G401 (cell line): ENCODE data around the gene ADAMTSL5. TPM values are rescaled to one million over a fixed set of nuclear protein-coding genes. Genes with fewer than 3 reads are reported as not detected.
"Not testable (repeated sequence)": the region's sequence is repeated elsewhere in the genome, so short reads cannot be mapped to it uniquely, and the experiment has no call there.

Experiments used
- DNase-seq: peaks from one replicate; pipeline ENCODE4 v3.0.0-alpha.2; 2015; ENCODE audit warnings: low spot score
- in situ Hi-C: cut with HindIII; loops from 2 replicates; pipeline ENCODE4 v1.10.0; 2016; ENCODE audit warnings: low sequenced_read_pairs, mixed read lengths
- total RNA-seq: library from RNA; depleted of rRNA; stranded (reverse); fragments of >200 nt; shearing (Covaris generic); gene quantifications from 2 replicates; pipeline ENCODE4 v1.2.3, GENCODE V29; 2014

The ADAMTSL5 gene
- total RNA-seq, 1 experiment from 2014 or later: 2.1 TPM

DNA sequence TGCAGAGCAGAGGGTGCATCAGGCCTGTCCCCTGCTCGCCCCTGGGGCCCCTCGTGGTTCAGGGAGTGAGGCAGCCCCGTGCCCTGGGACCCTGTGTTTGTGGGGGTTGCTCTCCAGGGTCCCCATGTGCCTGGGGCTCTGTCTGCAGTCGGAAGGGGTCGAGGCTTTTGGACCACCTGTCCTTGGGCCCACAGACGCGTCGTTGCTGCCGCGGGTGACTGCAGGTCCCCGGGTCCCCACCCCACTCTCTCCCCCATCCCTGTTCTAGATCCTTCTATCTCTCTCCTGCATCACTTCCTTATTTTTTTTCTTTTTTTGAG lies 24.6 kb downstream of the ADAMTSL5 start:
- in situ Hi-C loops: no loop called here
- DNase-seq: no peak

DNA sequence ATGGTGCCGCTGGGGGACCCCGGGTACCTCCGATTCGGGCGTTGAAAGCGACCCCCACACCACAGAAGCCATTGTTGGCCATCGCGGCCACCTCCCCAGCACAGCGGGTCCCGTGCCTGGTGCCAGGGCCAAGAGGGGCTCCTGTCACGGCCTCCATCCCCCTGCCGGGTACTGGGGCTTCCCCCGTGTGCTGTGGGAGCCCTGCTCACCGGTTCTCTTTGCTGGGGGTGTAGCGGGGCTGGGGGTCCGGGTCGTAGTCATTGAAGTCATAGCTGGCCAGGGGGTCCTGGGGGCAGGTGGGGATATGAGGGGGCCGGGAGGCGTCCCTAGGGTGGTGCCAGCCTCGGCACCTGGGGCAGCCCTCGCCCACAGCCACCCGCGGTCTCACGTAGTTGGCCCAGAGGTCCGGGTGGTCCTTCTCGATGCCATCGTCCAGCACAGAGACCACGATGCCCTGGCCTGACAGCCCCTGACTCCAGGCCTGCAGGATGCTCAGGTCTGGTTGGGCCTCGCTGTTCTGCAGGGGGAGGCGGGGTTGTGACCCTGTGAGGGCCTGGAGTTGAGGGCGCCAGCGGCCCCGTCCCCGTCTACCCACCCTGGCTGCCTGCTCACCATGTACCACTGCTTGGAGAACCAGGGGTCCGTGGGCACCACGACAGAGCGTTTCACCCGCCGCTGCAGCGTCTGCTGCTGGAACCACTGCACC lies 25.1 kb downstream of the ADAMTSL5 start:
- in situ Hi-C loops: no loop called here

DNA sequence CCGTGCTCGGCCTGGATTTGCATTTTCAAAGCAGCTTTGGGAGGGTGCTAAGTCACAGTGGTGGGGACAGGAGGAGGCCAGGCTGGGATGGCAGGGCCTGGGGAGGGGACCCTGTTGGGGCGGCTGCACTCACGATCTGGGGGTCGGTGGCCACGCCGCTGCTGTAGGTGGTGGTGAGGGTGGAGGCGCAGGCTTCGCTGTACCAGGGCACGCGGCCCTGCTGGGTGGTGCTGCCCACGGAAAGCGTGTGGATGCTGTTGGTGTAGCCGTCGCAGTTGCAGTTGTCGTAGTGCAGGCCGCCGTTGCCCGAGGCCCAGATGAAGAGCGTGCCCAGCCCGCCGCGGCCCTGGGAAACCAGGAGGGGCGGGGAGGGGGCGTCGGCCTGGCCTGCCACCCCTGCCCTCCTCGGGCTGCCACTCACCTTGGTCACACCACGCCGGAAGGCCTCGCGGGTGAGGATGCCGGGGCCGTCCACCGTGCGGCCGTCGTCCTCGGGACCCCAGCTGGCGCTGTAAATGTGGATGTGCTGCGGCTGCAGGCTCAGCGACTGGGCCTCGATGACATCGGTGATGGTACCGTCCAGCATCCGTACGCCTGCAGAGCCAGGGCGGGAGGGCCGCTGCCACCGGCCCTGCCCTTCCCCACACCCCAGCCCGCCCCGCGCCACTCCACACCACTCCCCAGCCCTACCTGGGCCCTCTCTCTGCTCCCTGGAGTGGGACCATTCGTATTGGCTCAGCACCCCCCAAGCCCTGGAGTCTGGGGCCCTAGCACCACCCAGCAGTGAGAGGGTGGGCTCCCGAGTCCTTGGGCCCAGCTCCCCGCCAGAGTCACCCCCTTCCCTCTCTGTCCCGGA lies 25.9 kb downstream of the ADAMTSL5 start:
- DNase-seq: no peak
- in situ Hi-C loops: no loop called here

More for the DNA sequence above, 25.1 kb downstream of the ADAMTSL5 start:
- no peak for DNase-seq

DNA sequence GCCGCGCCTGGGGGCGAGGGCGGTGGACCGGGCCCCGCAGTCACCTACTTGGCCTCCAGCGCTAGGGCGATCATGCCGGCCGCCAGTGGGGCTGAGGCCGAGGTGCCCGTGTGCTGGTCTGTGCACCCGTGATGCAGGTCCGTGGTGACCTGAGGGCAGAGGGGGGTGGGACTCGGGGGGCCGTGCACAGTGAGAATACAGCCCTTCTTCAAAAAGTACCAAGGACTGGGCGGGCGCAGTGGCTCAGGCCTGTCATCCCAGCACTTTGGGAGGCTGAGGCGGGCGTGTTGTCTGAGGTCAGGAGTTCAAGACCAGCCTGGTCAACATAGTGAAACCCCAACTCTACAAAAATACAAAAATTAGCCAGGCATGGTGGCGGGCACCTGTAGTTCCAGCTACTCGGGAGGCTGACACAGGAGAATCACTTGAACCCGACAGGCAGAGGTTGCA lies 28.8 kb downstream of the ADAMTSL5 start:
- in situ Hi-C loops: no loop called here
- no peak for DNase-seq

DNA sequence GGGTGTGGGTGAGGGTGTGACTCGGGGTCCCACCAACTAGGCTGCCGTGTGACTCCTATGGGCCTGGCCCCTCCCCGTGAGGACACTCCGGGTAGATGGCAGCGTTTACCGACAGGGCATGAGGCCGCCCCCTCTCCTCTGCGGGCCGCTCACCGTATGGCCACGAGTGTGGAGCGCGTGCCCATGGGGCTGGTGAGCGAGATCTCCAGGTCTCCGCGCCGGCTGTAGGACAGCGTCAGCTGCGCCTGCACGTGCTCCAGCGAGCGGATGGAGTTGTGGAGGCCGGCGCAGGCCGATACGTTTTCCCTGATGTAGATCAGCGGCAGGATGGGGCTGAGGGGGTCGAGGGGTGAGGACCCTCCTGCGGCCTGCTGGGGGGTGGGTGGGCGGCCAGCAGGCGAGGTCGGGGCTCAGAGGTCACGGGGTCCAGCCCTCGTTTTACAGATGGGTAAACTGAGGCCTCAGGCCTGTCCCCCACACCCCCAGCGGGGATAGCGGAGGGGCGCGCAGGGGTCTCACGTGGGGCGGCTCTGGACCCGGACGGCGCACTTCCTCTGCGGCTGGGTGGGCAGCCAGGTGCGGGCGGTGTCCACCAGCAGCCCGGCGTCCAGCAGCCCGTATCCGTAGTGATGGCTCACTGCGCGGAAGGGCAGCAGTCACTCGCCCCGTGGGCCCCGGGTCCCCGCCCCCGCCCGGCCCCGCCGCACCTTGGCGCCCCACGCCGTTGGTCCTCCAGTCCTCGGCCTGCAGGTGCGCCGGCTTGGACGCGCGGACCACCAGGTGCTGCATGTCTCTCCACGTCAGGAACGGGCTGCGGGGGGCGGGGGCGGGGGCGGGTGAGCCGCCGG lies 29.5 kb downstream of the ADAMTSL5 start:
- DNase-seq: no peak
- in situ Hi-C loops: no loop called here

DNA sequence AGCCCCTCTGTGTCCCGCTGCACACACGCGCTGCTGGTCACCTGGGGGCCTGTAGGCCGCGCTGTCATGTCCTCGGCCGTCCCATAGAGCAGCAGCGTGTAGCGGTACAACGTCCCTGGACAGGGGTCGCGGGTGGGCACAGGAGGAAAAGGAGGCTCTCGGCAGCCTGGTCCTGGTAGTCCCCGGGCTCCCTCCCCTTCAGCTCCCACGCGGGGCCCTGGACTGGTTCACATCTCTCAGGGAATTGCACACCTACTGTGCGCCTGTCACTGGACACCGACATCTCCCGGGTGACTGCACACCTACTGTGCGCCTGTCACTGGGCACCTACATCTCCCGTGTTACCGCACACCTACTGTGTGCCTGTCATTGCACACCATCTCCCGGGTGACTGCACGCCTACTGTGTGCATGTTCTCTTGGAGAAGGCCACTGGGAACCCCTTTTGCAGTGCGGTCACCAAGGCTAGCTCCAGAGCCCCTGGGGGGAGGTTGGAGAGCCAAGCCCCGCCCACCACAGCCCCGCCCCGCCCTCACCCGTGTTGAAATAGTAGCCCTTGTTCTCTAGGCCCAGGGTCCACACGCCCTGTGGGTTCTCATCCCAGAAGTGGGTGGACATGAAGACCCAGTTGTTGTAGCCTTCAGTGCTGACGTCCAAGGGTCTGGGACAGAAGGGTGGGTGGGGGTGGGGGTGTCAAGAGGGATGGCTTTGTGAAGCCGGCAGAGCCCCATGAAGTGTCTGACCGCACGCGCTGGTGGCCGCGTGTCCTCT lies 30.3 kb downstream of the ADAMTSL5 start:
- in situ Hi-C loops: no loop called here
- no peak for DNase-seq

DNA sequence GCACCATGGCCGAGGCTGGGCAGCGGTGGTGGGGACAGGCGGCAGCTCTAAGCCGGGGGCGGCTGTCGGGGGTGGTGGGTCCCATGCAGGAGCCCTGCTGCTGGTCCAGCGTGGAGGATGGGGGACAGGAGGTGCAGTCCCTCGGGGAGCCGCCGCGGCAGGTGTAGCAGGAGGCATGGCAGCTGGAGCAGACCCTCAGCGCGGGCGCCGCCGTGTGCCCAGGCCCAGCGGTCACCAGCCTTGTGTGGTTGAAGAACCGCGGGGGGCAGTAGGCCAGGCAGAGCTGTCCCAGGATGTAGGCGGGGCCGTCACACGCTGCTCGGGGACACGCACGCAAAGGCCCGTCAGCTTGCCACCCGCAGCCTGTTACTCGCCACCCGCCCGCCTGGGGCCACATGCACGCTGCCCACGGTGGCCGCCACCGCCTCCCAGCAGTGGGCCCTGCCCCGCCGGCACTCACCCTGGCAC lies 30.9 kb downstream of the ADAMTSL5 start:
- in situ Hi-C loops: no loop called here
- no peak for DNase-seq

DNA sequence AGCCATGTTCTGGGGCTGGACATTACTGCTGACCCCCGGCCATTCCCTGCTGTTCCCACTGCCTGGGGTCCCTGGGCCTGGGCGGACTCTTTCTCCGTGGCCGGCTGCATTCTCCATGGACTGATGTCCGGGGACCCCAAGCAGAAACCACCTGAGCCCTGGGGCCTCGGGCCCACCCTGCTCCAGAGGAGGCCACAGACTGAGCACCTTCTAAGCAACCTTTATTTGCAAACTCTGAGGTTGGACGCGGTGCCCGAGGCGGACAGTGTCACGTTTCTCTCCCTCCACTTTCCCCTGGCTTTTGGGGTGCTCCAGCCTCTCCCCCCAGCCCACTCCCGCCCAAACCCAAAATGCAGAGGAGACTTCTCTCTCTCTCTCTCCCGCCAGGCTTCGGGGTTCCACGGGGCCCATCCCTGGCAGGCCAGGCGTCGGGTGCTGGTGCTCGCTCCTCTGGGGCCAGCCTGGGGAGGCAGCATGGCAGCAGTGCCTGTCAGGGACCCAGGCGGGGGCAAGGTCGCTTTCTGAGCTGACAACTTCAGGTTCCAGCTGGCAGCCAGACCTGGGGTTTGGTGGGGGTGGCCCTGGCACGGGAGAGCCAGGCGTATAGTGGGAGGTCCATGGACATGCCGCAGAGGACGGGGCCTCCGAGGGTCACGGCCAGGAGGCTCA lies 31.5 kb downstream of the ADAMTSL5 start:
- in situ Hi-C loops: no loop called here
- DNase-seq: no peak

DNA sequence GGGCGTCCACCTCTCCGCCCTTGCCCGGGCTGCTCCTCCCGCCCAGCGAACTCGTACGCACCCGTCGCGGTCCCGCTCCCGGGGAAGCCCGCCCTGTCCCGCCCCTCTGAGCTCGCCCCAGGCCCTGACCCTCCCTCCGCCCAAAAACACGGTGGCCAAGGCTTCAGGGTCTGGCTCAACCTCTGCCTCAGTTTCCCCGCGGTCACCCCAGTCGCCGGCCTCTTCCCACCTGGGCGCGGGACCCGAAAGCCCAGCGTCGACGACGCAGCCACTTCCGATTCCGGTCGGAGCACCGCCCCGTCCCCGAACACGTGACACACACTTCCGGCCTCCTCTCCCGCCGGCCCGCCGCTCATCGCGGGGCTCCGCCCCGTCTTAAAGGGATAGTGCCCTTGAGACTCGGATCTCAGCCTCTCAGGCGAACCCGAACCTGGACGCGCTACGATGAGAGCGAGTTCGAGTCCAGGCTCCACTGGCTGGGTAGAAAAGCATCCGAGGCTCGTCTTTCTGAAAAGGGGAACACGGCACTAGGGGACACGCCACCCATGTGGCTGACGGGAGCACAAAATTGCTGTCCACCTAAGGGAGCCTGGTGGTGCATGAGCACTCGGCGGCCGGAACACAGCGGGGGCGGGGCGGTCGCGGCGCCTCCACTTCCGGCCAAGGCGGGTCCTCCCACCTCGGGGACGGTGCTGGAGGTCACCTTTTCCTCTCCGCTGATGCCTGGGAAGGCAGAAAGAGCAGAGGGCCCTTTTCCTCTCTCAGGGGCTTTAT lies 33.7 kb downstream of the ADAMTSL5 start, which contains the start of gene C19orf25:
Gene C19orf25, minus strand, starts transcription at position 282 of the 774 bp plus-strand sequence. CDS start 312 bp downstream, outside the sequence.
- DNase-seq: peak; percentile 94
- in situ Hi-C loops: no loop called here

DNA sequence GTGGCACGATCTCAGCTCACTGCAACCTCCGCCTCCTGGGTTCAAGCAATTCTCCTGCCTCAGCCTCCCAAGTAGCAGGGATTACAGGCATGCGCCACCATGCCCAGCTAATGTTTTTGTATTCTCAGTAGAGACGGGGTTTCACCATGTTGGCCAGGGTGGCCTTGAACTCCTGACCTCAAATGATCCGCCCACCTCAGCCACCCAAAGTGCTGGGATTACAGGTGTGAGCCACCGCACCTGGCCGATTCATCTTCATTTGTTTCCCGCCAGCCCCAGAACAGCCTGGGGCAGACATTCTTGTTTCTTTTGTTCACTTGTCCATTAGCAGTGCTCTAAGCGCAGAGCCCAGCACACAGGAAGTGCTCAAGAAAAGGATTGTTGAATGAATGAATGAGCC lies 35.8 kb downstream of the ADAMTSL5 start:
- DNase-seq, in situ Hi-C loops: not testable (repeated sequence)

DNA sequence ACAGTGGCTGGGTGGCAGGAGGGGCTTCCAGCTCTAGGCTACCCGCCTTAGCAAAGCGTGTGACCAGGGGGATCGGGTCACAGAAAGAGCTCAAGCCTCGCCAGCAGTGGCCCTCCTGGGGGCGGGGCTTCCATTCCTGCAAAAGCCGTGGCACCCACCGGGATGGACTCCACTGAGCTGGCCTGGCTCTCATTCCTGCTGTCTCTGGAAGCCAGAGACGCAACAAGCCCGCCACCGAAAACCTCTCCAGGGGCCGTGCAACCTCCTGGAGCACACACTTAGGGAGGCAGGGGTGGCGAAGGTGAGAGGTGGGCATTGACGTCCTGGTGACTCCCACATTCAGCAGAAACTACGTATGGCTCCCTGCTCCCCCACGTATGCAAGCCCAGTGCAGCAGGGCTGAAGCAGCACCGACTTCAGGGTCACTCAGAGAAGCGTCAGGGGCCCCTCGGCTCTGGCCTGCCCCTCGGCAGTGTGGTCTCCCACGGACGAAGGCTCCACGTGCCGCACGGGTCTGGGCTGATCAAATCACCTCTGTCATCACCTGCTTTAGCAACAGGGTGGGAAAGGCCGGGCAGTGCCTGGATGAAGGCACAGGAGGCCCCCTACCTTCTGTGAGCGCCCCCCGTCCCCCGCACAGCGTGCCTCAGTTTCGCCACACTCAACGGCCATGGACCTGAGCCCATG lies 36.9 kb downstream of the ADAMTSL5 start:
- DNase-seq: no peak

DNA sequence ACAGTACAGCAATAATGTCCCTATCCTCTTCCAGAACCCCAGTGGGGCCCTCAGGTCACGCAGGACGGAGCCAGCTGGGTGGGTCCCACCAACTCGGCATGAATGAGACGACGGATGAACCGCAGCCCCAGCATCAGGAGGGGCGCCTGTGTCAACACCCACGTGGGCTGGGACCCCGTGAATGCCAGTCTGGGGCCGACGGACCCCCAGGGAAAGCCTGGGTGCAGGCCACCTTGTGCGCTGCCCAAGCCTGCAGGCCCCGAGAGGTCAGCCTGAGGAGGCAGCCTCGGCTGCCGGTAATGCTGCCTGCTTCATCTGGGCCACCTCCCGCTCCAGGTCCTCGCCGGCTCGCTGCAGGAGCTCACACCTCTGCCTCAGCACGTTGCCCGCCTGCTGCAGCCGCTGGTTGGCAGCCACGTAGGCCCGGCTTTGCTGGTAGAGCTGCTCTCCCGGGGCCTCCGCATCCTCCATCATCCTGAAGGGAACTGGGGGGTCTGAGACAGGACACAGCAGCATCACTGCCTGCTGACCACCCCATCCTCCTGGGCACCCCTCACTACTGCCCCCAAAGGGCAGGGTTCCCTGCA lies 38.0 kb downstream of the ADAMTSL5 start:
- DNase-seq: no peak
- in situ Hi-C loops: no loop called here

More for the DNA sequence above, 36.9 kb downstream of the ADAMTSL5 start:
- in situ Hi-C loops: no loop called here

DNA sequence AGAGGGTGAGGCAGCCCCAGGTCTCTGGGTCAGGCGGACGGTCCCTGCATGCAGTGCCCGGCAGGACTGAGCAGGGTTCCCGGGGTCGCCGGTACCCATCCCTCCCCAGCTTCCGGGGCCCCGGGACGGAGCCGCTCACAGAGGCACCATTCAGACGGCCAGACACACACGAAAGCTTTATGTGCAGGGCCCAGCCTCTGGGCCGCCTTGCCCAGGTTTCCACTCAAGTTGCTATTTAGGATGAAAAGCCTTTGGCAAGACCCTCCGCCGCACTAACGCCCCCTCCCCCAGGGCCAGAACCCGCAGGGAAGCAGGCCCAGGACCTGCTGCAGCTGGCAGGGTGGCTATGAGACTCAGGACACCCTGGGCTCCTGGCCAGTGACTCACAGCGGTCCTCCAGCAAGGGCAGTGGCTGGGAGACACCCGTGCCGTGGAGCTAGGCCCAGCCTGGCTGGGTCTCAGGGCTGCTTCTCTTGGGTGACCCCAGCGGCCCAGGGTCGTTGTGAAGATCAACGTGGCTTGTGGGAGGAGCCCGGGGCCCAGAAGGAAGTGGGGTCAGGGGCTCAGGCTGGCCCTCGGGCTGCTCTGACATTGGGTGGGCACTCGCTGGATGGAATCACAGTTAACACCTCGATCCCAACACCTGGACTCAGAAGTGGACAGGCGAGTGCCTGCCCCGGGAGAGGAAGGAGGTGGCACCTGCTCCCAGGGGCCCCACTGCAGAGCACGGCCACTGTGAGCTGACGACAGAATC lies 38.6 kb downstream of the ADAMTSL5 start:
- in situ Hi-C loops: no loop called here
- DNase-seq: peak; percentile 43

DNA sequence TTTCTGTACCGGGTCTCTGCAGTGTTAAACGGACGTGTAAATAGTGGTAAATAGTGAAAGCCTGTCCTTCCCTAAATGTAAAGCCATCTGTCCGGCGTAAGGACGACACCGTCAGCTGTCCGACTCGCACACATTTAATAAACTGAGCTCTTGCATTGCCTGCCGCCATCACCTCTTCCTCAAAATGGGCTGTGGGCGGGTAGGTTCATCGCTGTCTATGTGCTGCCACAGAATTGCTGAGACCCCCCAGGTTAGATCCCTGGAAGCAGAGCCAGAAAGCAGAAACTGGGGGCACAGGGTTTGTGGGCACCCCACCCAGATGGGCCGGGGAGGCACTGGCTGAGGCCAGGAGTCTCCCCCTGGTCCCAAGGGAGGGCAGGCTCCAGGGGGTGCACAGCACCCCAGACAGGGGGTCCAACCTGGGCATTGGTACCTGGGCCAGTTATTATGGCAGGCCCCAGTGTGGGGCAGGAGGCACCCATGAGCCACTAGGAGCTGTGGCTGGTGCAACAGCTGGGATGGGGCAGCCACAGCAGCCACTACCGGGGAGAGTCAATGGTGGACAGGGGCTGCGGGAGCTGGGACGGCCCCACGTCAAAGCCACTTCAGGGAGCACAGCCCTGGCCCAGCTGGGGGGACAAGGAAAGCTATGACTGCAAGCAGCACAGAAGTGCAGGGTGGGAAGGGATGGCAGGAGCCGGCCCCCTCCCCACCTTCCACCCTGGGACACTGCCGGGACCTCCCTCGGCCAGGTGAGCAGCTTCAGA lies 39.6 kb downstream of the ADAMTSL5 start:
- in situ Hi-C loops: no loop called here

More for the DNA sequence above, 39.6 kb downstream of the ADAMTSL5 start:
- DNase-seq: no peak
